ENCODE results near the gene COL6A3.
"Not testable (repeated sequence)": the region's sequence is repeated elsewhere in the genome, so short reads cannot be mapped to it uniquely, and the experiment has no call there.

Gene COL6A3

DNA sequence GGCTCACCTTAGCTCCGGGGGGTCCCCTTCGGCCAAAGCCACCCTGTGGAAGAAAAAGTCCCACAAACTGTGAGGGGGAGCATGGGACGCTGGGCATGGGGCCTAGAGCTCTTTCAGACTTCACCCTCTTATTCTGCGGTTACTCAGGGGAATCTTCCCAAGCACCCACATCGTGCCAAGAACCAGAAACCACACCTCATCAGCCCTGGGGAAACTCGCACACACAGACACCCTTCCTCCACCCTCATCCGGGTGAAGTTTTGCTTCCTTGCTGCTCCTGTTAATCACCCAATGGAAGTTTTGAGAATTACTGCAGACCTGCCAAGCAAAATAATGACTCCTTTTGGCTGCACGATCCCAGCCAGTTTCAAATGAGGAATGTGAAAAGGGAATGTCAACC is 59.1 kb downstream of the COL6A3 start:
- no peak for TF ChIP-seq EZH2phosphoT487 (IDR thresholded peaks at IDR 0.05; ENCODE audit: borderline replicate concordance, low read length)
- TF ChIP-seq, protein P1, sequence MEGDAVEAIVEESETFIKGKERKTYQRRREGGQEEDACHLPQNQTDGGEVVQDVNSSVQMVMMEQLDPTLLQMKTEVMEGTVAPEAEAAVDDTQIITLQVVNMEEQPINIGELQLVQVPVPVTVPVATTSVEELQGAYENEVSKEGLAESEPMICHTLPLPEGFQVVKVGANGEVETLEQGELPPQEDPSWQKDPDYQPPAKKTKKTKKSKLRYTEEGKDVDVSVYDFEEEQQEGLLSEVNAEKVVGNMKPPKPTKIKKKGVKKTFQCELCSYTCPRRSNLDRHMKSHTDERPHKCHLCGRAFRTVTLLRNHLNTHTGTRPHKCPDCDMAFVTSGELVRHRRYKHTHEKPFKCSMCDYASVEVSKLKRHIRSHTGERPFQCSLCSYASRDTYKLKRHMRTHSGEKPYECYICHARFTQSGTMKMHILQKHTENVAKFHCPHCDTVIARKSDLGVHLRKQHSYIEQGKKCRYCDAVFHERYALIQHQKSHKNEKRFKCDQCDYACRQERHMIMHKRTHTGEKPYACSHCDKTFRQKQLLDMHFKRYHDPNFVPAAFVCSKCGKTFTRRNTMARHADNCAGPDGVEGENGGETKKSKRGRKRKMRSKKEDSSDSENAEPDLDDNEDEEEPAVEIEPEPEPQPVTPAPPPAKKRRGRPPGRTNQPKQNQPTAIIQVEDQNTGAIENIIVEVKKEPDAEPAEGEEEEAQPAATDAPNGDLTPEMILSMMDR (IDR thresholded peaks at IDR 0.05; ENCODE audit: low read depth, low read length, poor library complexity, severe bottlenecking) = no peak
- no peaks in the 10 kb centered on the region for H3K79me2 ChIP-seq (ENCODE audit: control insufficient read depth, low read length)
- H3K36me3 ChIP-seq (ENCODE audit: control insufficient read depth, low read length) = no peaks in the 10 kb centered on the region
- peaks cover 5% of the 10 kb centered on the region; the same call in 1 of the 2 replicates for H3K27me3 ChIP-seq (ENCODE audit: control insufficient read depth, low read length)
- no peaks in the 10 kb centered on the region for H3K9me3 ChIP-seq (ENCODE audit: control insufficient read depth, insufficient read depth, low read length)
- no peaks in the 10 kb centered on the region for H3K4me1 ChIP-seq (ENCODE audit: control insufficient read depth, low read length)
- no peak overlapping the region for H3K4me3 ChIP-seq (ENCODE audit: low read length)
- no peak overlapping the region for H3K4me2 ChIP-seq (ENCODE audit: low read length)
- no peak overlapping the region for H3K27ac ChIP-seq (ENCODE audit: low read depth, low read length)
- no peaks in the 10 kb centered on the region; the same call in 1 of the 2 replicates for H4K20me1 ChIP-seq (ENCODE audit: control insufficient read depth, insufficient read depth, low read depth, low read length)
- H3F3A ChIP-seq (ENCODE audit: control insufficient read depth, insufficient read depth) = no peaks in the 10 kb centered on the region
- no peaks in the 10 kb centered on the region for H3K9me2 ChIP-seq (replicated peaks; ENCODE audit: control insufficient read depth, low read length)

DNA sequence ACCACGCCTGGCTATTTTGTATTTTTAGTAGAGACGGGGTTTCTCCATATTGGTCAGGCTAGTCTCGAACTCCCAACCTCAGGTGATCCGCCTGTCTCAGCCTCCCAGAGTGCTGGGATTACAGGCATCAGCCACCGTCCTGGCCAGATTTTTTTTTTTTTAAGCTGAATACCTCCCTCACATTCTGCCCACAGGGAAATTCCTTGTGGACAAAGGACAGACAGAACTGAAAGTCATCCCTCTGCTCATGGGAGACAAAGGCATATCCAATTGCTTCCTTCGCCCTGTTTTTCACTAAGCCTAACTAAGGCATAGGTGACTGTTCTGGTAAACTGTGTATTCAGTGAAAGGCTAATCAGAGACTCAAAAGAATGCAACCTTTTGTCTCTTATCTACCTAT is 59.8 kb downstream of the COL6A3 start:
- H3K4me2 ChIP-seq (ENCODE audit: low read length); H3K4me3 ChIP-seq (ENCODE audit: low read length); H3K27me3 ChIP-seq (ENCODE audit: control insufficient read depth, low read length); H3K79me2 ChIP-seq (ENCODE audit: control insufficient read depth, low read length); H4K20me1 ChIP-seq (ENCODE audit: control insufficient read depth, insufficient read depth, low read depth, low read length); H3F3A ChIP-seq (ENCODE audit: control insufficient read depth, insufficient read depth); H3K27ac ChIP-seq (ENCODE audit: low read depth, low read length); H3K9me3 ChIP-seq (ENCODE audit: control insufficient read depth, insufficient read depth, low read length); H3K4me1 ChIP-seq (ENCODE audit: control insufficient read depth, low read length); H3K36me3 ChIP-seq (ENCODE audit: control insufficient read depth, low read length); H3K9me2 ChIP-seq (replicated peaks; ENCODE audit: control insufficient read depth, low read length): not testable (repeated sequence)

DNA sequence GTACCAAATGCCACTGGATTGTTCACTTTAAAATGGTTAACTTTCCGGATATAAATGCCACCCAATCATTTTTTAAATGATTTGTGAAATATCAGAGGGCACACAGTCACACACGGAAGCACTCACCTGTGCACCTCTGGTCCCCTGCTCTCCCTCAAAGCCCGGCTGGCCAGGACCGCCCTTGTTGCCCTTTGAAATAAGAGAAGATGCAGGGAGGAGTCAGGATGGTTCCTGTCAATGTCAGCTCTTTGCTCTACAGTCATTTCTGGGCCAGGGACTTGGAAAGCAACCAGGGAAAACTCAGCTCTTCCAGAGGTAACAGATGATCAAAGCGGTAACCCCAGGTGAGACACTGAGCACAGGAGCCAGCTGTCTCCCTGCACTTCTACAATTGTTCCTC is 60.7 kb downstream of the COL6A3 start:
- H3K36me3 ChIP-seq (ENCODE audit: control insufficient read depth, low read length) = no peaks in the 10 kb centered on the region
- H3K27me3 ChIP-seq (ENCODE audit: control insufficient read depth, low read length) = peaks cover 5% of the 10 kb centered on the region; the same call in 1 of the 2 replicates
- no peaks in the 10 kb centered on the region for H3F3A ChIP-seq (ENCODE audit: control insufficient read depth, insufficient read depth)
- no peak overlapping the region for H3K4me2 ChIP-seq (ENCODE audit: low read length)
- no peaks in the 10 kb centered on the region for H3K9me2 ChIP-seq (replicated peaks; ENCODE audit: control insufficient read depth, low read length)
- no peaks in the 10 kb centered on the region for H3K9me3 ChIP-seq (ENCODE audit: control insufficient read depth, insufficient read depth, low read length)
- no peak overlapping the region for H3K4me3 ChIP-seq (ENCODE audit: low read length)
- TF ChIP-seq, protein P1 (IDR thresholded peaks at IDR 0.05; ENCODE audit: low read depth, low read length, poor library complexity, severe bottlenecking) = no peak
- TF ChIP-seq EZH2phosphoT487 (IDR thresholded peaks at IDR 0.05; ENCODE audit: borderline replicate concordance, low read length) = no peak
- no peaks in the 10 kb centered on the region; the same call in 1 of the 2 replicates for H4K20me1 ChIP-seq (ENCODE audit: control insufficient read depth, insufficient read depth, low read depth, low read length)
- H3K27ac ChIP-seq (ENCODE audit: low read depth, low read length) = no peak overlapping the region
- no peaks in the 10 kb centered on the region for H3K79me2 ChIP-seq (ENCODE audit: control insufficient read depth, low read length)
- H3K4me1 ChIP-seq (ENCODE audit: control insufficient read depth, low read length) = no peaks in the 10 kb centered on the region

DNA sequence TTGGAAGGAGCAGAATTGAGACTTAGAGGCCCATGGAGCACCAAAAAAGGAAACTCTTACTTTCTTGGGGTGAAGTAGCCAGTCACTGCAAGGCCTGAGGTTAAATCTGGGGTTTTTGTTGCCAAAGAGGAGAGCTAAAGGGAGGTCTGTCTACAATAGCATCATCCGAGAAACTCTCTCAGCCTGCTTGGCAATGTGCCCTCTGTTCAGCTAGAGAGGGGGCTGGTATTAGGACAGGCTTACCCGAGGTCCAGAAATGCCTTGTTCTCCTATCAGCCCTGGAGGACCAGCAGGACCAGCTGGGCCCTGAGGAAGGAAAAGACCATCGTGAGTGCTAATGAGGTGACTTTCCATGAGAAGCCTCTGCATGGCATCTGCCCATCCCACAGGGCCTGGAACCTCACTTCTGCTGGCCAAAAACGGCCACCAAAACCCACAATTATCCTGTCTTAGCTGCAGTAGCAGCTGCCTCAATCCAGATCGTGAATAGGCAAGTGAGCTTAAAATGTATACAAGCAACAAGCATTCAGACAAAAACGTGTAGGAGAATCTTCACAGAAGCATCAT is 61.6 kb downstream of the COL6A3 start:
- H3K4me1 ChIP-seq (ENCODE audit: control insufficient read depth, low read length) = no peaks in the 10 kb centered on the region
- H3K27me3 ChIP-seq (ENCODE audit: control insufficient read depth, low read length) = peaks cover 5% of the 10 kb centered on the region; the same call in 1 of the 2 replicates
- H4K20me1 ChIP-seq (ENCODE audit: control insufficient read depth, insufficient read depth, low read depth, low read length) = no peaks in the 10 kb centered on the region; the same call in 1 of the 2 replicates
- TF ChIP-seq, protein P1 (IDR thresholded peaks at IDR 0.05; ENCODE audit: low read depth, low read length, poor library complexity, severe bottlenecking) = no peak
- no peak for TF ChIP-seq EZH2phosphoT487 (IDR thresholded peaks at IDR 0.05; ENCODE audit: borderline replicate concordance, low read length)
- H3F3A ChIP-seq (ENCODE audit: control insufficient read depth, insufficient read depth) = no peaks in the 10 kb centered on the region
- H3K4me2 ChIP-seq (ENCODE audit: low read length) = no peak overlapping the region
- H3K36me3 ChIP-seq (ENCODE audit: control insufficient read depth, low read length) = no peaks in the 10 kb centered on the region
- no peaks in the 10 kb centered on the region for H3K79me2 ChIP-seq (ENCODE audit: control insufficient read depth, low read length)
- H3K9me3 ChIP-seq (ENCODE audit: control insufficient read depth, insufficient read depth, low read length) = no peaks in the 10 kb centered on the region
- H3K4me3 ChIP-seq (ENCODE audit: low read length) = no peak overlapping the region
- H3K9me2 ChIP-seq (replicated peaks; ENCODE audit: control insufficient read depth, low read length) = no peaks in the 10 kb centered on the region
- no peak overlapping the region for H3K27ac ChIP-seq (ENCODE audit: low read depth, low read length)

Measured in DOHH2 (cell line).